ENCODE results near the gene COL5A1.

Gene COL5A1

DNA sequence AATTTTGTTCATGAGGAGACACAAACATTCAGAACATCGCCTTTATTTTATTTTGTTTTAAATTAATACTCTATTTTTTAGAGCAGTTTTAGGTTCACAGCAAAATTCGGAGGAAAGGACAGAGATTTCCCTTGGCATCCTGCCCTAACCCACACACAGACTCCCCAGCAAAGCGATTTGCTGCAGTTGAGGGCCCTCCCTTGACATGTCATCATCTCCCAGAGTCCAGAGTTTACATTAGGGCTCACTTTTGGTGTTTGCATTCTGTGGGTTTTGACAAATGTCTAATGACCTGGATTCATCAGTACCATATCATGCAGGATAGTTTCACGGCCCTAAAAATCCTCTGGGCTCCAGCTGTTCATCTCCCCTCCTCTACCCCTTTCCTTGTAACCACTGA is 33.6 kb upstream of the COL5A1 start:
- no peak for DNase-seq

DNA sequence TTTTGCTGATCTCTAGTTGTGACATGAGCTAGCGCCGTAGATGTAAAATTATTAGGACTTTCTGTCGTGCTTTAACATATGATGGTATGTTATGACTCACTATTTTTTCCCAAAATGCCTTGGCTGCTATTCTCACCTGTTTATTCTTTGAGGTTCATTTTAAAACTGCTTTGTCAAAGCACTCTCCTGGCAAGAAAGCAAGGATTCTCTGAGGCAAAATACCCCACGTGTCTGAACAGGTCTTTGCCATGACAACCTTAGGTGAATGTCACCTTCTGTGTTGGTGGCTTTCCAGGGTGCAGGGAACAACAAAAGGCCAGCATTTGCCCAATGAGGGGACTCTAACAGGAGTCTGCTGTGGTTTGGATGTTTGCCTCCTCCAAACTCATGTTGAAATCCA is 30.6 kb upstream of the COL5A1 start:
- DNase-seq: no peak

DNA sequence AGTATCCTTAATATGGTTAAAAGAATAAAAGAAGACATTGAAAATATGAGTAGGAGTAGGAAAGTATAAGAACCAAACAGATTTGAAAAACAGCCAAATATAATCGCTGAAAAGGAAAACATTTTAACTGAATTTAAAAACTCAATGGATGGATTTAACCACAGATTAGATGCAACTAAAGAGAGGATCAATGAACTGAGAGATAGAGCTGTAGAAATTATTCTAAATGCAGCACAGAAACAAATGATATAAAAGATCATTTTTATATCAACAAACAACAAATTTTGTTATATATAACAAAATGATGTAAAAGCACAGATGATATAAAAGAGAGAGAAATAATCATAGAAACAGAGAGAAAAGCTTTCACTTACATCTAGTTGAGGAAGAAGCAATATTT is 29.3 kb upstream of the COL5A1 start:
- no peak for DNase-seq

DNA sequence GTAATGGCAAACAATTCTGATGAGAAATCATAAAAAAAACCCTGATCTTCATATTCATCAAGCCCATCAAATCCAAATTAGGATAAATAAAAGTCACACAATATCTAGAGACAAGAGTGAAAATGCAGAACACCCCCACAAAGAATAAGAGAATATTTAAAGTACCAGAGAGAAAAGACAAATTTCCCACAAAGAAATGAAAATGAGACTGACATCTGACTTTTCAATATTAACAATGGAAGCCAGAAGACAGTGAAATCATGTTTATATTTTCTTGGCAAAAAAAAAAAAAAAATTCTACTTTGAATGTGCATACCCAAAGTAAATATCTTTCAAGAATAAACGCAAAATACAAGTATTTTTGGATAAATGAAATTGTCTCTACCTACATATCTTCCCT is 28.9 kb upstream of the COL5A1 start:
- DNase-seq: no peak

DNA sequence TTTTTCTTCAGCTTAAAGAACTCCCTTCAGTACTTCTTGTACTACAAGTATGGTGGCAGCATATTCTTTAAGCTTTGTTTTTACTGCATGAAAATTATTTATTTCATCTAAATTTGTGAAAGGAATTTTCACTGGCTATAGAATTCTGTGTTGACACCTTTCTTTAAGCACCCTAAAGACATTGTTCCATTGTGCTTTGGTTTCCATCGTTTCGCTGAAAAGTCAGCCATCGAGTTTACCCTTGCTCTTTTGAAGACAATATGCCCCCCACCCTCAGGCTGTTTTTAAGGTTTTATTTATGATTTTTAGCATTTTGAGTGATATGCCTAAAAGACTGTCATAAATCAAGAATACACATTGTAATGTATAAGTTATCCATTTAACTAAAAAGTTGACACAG is 27.3 kb upstream of the COL5A1 start:
- DNase-seq: no peak

DNA sequence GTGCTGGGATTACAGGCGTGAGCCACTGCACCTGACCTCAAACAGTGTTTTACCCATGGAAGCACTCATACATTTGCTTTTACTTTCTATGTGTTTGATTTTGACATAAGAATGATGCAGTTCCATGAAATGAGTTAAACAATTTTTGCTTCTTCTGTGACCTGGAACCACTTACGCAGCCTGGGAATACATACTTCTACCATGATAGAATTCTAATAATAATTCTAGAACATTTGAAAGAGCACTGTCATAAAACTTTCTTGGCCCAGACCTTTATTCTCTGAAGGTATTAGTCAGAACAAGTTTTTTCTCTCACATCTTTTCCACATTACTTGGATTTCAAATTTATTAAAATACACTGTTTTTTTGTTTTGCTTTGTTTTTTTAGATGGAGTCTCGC is 25.3 kb upstream of the COL5A1 start:
- no peak for DNase-seq

DNA sequence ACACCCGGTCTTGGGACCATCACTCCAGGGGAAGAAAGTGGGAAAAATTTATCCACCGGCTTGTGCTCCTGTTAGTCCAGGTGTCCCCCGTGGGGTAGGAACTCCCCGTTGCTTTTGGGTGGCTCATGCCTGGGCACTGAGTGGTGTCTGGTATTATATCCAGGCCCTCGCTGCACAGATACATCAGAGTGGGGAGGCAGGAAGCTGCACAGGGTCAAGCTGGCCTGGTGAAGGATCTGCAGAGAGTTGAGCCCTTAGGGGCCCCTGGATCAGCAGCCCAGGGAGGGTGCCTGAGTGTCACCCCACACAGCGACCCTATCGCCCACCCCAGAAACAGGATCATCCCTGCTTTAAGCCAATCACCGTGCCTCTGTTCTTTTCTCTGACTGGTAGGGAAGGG is 24.4 kb upstream of the COL5A1 start:
- no peak for DNase-seq

DNA sequence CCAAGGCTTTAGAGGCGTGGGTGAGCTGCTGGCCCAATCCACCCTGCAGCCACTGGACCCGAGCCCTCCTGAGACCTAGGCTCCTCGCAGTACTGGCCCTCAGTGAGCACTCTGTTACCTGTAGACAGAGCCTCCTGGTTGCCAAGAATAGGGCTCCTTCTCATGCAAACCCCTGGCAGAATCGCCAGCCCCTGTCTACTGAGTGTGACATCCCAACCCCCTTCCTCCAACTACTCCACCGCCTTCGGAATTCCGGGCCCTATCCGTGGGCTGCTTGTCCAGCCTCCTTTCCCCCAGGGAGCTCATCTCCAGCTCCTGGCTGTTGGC is 23.8 kb upstream of the COL5A1 start:
- no peak for DNase-seq

DNA sequence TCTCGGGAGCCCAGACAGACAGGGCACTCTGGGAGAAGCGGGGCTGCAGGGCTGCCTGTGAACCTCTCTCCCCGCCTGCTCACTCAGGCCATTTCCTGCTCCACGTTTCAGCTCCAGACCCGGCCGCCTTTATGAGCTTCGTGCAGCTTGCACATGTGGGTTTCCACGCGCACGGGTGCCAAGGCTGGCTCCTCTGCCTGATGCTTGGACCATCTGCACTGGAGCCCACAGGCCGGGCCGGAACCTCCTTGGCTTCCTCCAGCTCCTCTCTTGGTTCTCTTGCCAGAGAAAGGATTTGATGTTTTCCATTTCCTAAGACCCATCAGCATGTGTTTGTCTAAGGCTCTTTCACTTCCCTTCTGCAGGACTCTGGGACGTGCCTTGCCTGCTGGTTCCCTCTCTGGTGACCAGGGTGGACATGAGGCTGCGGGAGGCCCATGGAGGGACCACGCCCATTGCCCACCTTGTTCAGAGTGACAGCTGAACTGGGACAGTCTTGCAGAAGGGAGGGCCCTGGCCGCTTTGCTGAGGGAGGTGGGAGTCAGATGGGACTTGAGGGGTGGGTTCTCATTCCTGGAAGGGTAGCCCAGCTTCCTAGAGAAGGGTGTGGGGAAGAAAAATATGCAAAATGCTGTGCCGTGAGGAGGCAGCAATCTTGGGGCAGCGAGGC is 23.3 kb upstream of the COL5A1 start:
- DNase-seq: no peak

DNA sequence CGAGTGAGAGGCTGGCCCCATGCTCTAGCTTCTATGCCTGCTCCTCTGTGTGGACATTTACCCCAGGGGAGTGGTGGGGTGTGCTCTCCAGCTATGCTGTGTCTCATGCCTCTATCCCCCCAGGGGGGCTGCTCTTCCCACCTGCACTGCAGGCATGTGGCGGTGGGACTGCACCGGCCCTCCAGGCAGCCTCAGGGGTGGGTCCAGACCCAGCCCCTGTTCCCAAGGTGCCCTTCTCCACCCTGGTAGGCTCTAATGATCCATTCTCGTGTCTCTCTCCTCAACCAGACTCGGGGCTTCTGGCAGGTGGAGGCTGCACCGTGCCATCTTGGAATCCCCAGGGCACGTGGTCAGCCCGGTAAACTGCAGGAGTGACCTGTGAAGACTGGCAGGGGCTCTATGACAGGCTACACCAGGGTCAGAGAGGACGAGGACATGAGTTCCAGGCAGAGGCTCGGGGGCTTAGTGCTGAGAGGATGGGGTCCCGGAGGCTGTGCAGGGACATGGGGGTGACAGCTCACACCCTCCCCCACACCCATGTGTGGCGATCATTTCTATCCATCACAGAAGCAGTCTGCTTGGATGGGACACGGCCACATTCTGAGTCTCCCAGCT is 22.7 kb upstream of the COL5A1 start:
- DNase-seq: no peak

DNA sequence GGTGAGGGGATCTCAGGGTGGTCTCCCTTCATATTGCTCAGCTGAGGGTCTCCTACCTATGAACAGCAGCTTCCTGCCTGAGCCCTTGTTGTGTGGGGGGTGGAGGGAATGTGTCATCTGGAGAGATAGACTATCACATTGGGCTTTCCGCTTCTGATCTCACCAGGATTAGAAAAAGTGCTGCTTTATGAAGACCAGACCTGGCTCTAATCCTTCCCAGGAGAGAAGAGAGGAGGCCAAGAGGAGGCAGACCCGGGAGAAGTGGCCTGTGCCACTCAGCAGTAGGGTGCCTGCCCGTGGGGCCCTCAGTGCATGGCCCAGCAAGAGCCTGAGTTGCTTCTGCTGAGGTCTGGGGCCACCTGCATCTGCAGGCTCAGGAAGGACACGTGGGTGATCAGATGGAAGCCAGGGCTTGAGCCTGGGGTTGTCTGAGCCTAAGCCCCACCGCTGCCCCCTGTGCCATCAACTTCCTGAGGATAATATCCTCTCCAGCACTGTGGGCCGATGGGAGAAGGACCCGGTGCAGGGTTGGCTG is 22.1 kb upstream of the COL5A1 start:
- no peak for DNase-seq

DNA sequence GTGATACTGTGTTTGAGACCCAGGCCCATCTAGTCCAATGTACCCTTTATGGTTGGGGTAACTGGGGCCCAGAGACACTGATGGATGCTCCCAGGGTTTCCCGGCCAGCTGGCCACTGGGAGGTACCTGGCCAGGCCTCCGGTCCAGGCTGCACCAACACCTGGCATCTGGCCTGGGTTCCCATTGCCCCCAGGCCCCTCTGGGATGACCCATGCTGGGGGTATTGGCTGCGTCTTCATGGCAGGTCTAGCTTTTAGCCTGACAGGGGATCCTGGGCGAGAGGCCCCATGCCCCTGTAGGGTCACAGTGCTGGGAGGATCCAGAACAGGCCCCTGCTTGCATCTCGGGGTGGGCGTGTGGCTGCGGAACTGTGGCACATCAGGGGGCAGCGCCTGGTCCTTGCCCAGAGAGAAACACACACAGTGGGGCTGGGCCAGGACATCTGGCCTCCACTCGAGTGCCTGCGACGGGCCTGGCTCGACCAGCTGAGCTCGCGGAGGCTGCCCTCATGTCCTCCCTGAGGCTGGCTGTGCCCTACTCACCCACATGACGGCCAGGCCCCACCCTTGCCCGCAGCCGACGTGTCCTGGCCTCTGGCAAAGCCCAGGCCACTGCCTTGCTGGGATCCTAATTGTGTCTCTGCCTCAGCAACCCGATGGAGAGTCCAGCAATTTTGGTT is 21.5 kb upstream of the COL5A1 start:
- no peak for DNase-seq

DNA sequence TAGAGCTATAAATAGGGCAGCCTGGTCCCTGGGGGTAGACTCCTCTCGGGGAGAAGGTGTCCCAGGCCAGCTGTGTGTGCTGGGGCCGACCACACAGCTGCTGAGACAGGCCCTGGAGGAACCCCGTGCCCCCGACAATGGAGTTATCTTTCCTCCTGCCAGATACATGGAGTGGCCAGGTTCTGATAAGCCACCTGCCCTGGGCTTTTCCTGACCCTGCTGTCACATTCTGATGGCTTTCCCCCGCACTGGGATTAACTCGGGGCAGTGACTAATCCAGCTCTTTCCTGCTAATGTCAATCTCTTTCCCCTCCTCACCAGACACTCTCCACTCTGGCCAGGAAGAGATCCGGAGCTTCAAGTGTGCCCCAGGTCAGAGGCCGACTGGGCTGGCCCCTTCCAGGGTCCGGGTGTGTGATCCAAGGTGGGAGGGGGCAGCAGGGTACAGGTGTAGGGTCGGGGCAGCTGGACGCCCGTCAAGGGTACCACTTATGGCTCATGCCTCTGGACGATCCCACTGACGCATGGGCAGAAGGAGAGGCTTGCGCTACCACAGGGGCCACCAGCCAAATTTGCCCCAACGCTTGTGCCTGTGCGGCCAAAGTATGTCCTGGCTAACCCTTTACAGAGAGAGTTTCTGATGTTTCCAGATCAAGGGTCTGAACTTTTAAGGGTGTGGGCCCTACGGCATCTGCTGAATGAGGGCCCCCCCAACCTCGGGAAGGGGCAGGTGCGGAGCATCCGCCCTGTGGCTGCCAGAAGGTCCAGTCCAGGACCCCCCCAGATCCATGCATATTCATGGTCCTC is 20.6 kb upstream of the COL5A1 start:
- no peak for DNase-seq

DNA sequence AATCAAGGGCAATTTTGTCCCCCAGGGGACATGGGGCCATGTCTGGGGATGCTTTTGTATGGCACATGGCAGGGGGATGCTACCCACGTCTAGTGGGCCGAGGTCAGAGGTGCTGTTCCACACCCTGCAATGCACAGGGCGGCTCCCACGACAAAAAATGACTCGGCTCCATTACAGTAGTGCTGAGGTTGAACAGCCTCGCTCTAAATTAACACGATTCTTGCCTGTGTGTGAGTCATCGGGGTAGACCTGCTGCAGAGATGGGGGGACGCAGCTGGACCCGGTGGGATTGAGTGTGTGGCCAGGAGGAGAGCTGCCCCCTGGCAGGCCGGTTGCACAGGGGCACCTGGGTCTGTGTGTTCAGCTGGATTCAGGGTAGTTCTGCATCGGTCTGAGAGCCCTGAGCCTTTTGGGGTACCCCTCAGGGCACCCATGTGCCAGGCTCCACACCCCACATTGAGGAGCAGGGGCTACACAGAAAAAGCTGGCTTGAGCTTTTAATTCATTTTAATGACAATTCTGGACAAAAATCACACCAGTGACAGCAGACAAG is 20.0 kb upstream of the COL5A1 start:
- DNase-seq: no peak

DNA sequence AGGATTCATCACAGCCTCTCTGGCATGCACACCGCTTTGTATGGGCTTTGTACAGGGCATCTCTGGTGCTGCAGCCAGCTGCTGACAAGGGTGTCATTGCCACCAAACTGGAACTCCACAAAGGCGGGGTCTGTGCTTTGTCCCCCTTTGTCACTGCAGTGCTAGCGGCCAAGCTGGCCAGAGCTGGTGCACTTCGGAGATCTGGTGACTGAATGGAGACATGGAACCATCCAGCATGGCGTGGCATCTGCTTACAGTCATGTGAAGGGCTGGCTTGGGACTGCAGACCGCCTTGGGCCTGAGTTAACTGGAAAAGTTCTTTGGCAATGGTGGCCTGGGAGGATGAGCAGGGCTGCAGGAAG is 18.7 kb upstream of the COL5A1 start:
- DNase-seq: no peak

DNA sequence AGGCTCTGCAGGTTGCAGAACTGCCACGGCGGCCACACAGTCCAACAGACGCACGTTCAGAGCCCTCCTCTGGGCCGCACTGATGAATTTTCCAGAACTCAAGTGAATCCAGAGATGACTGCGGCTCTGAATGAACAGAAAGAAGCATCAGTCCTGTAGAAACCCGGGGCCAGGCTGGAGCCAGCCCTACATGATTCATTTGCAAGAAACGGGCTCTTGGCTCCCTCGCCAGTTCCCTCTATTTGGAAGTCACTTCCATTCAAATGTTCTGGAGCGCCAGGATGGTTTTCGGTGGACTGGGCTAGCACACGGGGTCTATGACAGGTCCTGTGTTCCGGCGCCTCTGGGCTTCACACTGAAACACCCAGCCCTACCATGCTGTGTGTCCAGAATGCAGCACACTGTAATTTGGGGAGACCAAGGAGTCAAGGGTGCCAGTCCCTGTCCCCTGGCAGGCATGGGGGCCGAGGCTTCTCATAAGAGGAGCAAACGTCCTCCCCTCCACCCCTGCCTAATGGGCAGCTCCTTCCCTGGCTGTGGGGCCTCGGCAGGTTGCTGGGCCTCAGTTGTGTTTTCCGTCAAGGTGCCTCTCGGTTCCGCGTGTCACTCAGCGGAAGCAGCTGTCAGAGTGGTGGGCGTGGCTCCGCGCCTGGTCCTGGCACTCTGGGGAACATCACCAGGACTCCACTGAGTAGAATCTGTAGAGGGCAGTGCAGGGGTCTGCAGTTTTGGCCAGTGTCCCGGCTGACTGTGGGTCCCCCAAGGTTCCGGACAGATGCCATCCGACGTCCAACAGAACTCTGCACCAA is 18.1 kb upstream of the COL5A1 start:
- DNase-seq: no peak

DNA sequence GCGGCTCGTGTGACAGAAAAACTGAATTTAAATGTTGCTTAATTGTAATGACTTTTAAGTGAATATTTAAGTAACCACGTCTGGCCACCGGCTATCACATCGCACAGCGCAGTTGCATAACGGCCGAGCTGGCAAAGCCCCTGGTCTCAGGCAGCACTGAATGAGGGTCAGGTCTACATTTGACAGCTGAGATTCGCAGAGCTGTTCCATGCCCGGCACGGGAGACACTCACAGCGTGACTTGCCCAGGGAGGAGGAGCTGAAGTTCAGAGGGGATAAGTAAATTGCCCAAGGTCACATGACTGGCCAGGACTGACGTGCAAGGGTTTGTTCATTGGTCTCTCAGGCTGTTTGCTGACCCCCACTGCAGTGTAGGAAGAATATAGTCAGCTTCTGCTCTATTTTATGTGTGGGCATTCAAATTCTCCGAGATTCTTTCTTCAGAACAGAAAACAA is 17.4 kb upstream of the COL5A1 start:
- no peak for DNase-seq

DNA sequence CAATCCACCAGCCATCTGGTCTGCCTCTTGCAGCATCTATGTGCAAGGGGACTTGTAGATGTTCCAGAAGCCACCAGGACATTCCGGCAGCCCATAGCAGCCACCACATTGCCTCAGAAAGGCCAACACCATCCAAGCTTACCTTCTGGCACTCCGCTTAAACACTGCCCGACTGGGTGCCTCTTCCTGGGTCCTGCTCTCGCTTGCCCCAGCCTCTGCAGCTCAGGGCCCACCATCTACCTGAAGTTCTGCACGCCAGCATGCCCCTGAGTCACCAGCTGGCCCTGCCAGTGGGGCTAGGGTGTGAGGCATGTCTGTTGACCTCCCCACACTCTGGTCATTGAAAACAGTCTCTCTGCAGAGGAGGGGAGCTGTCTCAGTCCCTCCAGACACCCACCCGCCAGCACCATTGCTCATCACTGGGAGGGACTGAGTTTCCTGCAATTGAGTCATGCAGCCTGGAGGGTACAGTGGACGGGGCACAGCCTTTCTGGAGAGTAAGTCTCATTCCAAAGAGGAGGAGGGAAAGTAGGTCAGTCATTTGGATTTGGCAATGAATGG is 16.9 kb upstream of the COL5A1 start:
- DNase-seq: no peak

DNA sequence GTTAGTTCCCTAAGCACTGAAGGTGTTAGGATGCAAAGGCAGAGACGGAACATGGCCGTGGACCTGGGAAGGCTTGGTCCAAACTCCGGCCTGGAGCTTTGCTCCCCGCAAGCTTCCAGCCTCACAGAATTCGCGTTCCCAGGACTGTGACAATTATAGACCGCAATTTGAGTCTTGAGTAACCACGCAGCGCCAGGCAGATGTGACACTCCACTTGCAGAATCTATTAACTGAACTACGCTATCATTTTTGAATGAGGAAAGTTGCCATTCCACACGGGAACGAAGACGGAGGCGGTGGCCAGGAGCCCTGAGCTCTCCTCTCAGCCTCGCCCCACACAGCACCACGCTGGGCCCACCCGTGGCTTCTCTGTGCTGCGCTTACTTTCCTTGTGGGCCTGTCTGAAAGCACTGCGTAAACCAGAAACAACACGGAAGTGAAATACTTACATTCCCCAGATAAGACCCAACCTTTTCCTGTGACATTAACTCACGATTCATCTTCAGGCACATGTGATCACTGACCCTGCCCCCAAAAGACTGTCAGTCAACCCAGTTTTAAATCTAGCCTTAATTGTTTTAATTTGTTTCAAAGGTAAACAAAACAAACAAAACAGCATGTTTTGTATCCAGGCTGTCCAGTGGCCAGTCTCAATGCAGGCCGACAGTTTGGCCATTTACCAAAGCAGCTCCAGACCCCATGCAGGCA is 16.1 kb upstream of the COL5A1 start:
- no peak for DNase-seq

DNA sequence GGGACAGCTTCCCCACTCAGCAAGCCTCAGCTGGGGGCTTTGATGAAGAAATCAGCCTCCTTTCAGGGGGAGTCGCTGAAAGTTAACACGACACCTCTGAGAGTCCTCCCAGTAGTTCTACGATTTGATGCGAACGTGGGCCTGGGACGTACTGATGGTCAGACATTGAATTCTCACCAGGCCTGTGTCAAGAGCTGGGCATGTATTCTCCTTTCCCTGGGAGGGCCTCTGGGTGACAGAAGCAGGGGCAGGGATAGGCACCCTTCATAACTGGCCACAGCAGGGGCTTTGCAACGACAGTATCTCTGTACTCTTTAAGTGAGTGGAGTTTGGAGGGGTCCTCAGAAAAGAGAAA is 15.6 kb upstream of the COL5A1 start:
- DNase-seq: no peak

Measured in CD4-positive, alpha-beta T cell treated with Interleukin-4 for 4 hours (primary cell).